ENCODE results near the gene CSRP3.

DNA sequence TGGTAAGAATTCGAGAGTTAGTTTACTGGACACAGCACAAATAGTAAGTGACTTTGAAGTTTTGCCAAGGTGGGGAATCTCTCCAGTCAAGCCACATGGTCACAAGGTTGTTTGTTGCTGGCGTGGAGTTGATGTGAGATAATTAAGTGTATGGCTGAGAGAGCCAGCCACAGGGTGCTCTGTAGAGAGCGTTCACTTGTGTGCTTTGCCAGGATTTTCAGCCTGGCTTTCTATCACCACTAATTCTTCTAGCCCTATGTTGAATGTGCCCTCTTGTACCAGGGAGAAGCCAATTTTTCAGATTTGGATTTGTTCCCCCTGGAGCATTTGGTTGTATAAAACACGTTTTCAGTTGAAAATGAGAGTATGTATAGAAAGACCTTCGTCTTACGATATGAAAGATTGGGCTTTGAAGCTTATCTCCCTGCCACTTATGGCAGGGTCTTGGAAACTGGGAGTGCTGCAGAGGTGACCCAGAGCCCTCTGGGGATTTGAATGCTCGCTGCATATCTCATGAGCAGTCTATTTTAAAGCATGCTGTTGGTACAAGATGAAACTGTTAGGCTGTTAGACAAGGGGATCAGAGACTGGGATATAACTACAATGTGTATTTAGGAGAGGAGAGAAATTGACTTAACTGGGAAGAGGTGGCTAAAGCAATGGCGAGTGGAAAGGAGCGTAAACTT, 28.6 kb downstream of the CSRP3 start:
- TF ChIP-seq, protein P1, sequence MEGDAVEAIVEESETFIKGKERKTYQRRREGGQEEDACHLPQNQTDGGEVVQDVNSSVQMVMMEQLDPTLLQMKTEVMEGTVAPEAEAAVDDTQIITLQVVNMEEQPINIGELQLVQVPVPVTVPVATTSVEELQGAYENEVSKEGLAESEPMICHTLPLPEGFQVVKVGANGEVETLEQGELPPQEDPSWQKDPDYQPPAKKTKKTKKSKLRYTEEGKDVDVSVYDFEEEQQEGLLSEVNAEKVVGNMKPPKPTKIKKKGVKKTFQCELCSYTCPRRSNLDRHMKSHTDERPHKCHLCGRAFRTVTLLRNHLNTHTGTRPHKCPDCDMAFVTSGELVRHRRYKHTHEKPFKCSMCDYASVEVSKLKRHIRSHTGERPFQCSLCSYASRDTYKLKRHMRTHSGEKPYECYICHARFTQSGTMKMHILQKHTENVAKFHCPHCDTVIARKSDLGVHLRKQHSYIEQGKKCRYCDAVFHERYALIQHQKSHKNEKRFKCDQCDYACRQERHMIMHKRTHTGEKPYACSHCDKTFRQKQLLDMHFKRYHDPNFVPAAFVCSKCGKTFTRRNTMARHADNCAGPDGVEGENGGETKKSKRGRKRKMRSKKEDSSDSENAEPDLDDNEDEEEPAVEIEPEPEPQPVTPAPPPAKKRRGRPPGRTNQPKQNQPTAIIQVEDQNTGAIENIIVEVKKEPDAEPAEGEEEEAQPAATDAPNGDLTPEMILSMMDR (IDR thresholded peaks at IDR 0.05), result no peak
- TF ChIP-seq POLR2A (IDR thresholded peaks at IDR 0.05), result no peak

All from adrenal gland (tissue), 5 donors.